ENCODE measurements around the gene PARD6B.

- TF ChIP-seq CTCF (IDR thresholded peaks at IDR 0.05 in 8 of 11, conservative IDR thresholded peaks at IDR 0.05 in 3 of 11) = no peak
- no peak for TF ChIP-seq POLR2A (IDR thresholded peaks at IDR 0.05)
Observed at GRCh38 chr20:50728981-50729874, 2.2 kb upstream of the PARD6B start.

Measured in spleen (tissue), 7 donors.